ENCODE data around the gene DNAH6. TPM values are rescaled to one million over a fixed set of nuclear protein-coding genes. Genes with fewer than 3 reads are reported as not detected.

Gene DNAH6
- total and polyA plus RNA-seq, 9 of the 15 experiments (the other 6 are each of a cell fraction or from before 2014, with no cell fraction given) = 0.01 to 0.04 (median 0.01) TPM; not detected in 5

- no TSS peak for BruUV-seq (replicated peaks)
- DNase-seq (ENCODE audit: extremely low read depth in 1 of 4, low spot score in 3 of 4) = no peak
- FAIRE-seq = no peak
- POLR2A ChIA-PET = no interaction called here
- ATAC-seq = no peak
- in situ Hi-C loops (cut with MboI) (no loop called here), intact Hi-C loops (cut with micrococcal nuclease) (no loop called here)
- Histone ChIP-seq H3K4me1 (replicated peaks in 1 of 2; ENCODE audit: control insufficient read depth in 2 of 2, insufficient read depth in 2 of 2, low read length in 2 of 2) (no peaks in the 10 kb centered on the region), H3K27ac (ENCODE audit: extremely low read depth, low read depth, low read length) (no peak overlapping the region), H3K9ac (ENCODE audit: insufficient read depth in 1 of 2, low read depth in 2 of 2, low read length in 2 of 2) (no peak overlapping the region), H4K20me1 (replicated peaks; ENCODE audit: control insufficient read depth, insufficient read depth, low read length) (no peaks in the 10 kb centered on the region), H3K9me1 (ENCODE audit: control insufficient read depth, insufficient read depth, low read length) (no peaks in the 10 kb centered on the region), H3K4me2 (ENCODE audit: insufficient read depth, low read length) (no peak overlapping the region), H3K9me3 (replicated peaks; ENCODE audit: control insufficient read depth, insufficient read depth, low read depth, low read length) (no peaks in the 10 kb centered on the region), H2AFZ (ENCODE audit: low read depth, low read length) (no peak overlapping the region), H3K36me3 (ENCODE audit: control insufficient read depth, insufficient read depth, low read length) (no peaks in the 10 kb centered on the region), H3K27me3 (ENCODE audit: control insufficient read depth in 2 of 2, insufficient read depth in 2 of 2, low read length in 2 of 2) (no peaks in the 10 kb centered on the region), H3K79me2 (ENCODE audit: control insufficient read depth, insufficient read depth, low read length) (no peaks in the 10 kb centered on the region), H3K4me3 (no peak overlapping the region)
- CTCF ChIA-PET (ENCODE audit: low intra/inter-chr PET ratio) = no interaction called here
- TF ChIP-seq PYGO2 (tag; IDR thresholded peaks at IDR 0.05) = no peak
- no peak for TF ChIP-seq SMARCB1 (IDR thresholded peaks at IDR 0.05; ENCODE audit: insufficient read length, low read depth)
- TF ChIP-seq ZNF668 (CRISPR knock-in tag; IDR thresholded peaks at IDR 0.05) = no peak
- no peak for TF ChIP-seq BMI1 (IDR thresholded peaks at IDR 0.05; ENCODE audit: low read length)
- TF ChIP-seq RBBP5 (IDR thresholded peaks at IDR 0.05; ENCODE audit: borderline replicate concordance, insufficient read depth, low read length, poor library complexity, severe bottlenecking) = no peak
- TF ChIP-seq BHLHE40 (IDR thresholded peaks at IDR 0.05; ENCODE audit: low read length) = no peak
- TF ChIP-seq DNMT1 (IDR thresholded peaks at IDR 0.05) = no peak
- no peak for TF ChIP-seq ZNF311 (CRISPR knock-in tag; IDR thresholded peaks at IDR 0.05)
- TF ChIP-seq SFPQ (IDR thresholded peaks at IDR 0.05; ENCODE audit: low read depth, low read length) = no peak
- TF ChIP-seq CCAR2 (IDR thresholded peaks at IDR 0.05; ENCODE audit: low read depth, low read length) = no peak
- TF ChIP-seq ESRRB (CRISPR knock-in tag; IDR thresholded peaks at IDR 0.05; ENCODE audit: borderline replicate concordance) = no peak
- no peak for TF ChIP-seq RBM15 (IDR thresholded peaks at IDR 0.05; ENCODE audit: insufficient read depth, low read length)
Measured at GRCh38 chr2:84629550-84629949, 113.3 kb downstream of the DNAH6 start.
